Duodenal mucosa (tissue), 2 donors: Measurements from ENCODE around the gene POU3F1.

Experiments
- H3K27ac ChIP-seq: one replicate; pipeline ENCODE4 v1.7.0; 2013; ENCODE audit warnings: low read depth, low read length
- H3K27me3 ChIP-seq, 2 donors: one replicate each; pipeline ENCODE4 v1.7.0; 2013; ENCODE audit warnings: low read length in 2 of 2, control low read depth in 1 of 2; ENCODE audit not compliant: insufficient read depth in 2 of 2, control insufficient read depth in 1 of 2
- H3K36me3 ChIP-seq, 2 donors: one replicate each; pipeline ENCODE4 v1.7.0; 2013; ENCODE audit warnings: low read length in 2 of 2, control low read depth in 1 of 2; ENCODE audit not compliant: insufficient read depth in 2 of 2, control insufficient read depth in 1 of 2
- H3K4me1 ChIP-seq, 2 donors: one replicate each; pipeline ENCODE4 v1.7.0; 2013; ENCODE audit warnings: low read length in 2 of 2, control low read depth in 1 of 2; ENCODE audit not compliant: insufficient read depth in 2 of 2, control insufficient read depth in 1 of 2
- H3K4me3 ChIP-seq, 2 donors: one replicate each; pipeline ENCODE4 v1.7.0; 2013; ENCODE audit warnings: low read length in 2 of 2, low read depth in 1 of 2
- H3K9ac ChIP-seq, 2 donors: one replicate each; pipeline ENCODE4 v1.7.0; 2013; ENCODE audit warnings: low read length in 2 of 2, low read depth in 1 of 2
- H3K9me3 ChIP-seq, 2 donors: one replicate each; pipeline ENCODE4 v1.7.0; 2013; ENCODE audit warnings: low read length in 2 of 2, control low read depth in 1 of 2; ENCODE audit not compliant: control insufficient read depth in 1 of 2

POU3F1 gene

DNA sequence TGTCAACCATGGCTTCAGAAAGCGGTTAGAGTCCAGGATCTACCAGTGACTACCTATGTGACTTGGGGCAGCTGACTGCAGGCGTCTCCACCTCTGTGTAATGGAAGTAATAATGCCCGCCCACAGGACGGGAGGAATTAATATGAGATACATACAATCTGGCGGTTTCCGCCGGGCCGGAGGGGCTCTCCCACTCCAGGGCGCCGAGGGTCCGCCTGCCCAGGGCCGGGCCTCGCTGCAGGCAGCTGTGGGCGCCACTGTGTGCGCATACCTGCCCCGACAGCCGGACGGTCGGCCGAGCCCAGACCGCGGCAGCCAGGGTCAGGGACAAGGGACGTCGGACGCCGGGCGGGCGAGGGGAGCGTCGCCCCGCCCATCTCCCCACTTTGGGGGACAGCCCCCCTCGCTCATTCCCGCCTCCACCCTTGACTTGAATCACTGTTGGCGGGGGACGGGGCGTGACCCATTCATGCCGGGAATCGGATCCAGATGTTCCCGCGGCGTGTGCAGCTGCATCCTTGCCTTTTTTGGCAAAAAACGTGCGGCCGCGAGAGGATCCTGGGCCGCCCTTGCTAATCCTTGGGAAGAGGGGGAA, 50.7 kb downstream of the POU3F1 start:
- Histone ChIP-seq H3K9me3 (no peaks in the 10 kb centered on the region), H3K36me3 (peaks cover 5 to 10% of the 10 kb centered on the region in 2 donors), H3K27ac (peak overlapping the region; percentile 68), H3K4me3 (peak overlapping the region; percentile 61 to 64), H3K27me3 (no peaks in the 10 kb centered on the region), H3K9ac (peak overlapping the region; percentile 40 to 43), H3K4me1 (peaks cover 33 to 44% of the 10 kb centered on the region in 2 donors)

GRCh38 chr1:37994886-37995566, 51.6 kb downstream of the POU3F1 start:
- Histone ChIP-seq H3K9ac (peak overlapping the region in 1 of 2 donors; percentile 40), H3K4me1 (peaks cover 26 to 38% of the 10 kb centered on the region in 2 donors), H3K27ac (no peak overlapping the region)

More at GRCh38 chr1:37994886-37995566, 51.6 kb downstream of the POU3F1 start:
- Histone ChIP-seq H3K4me3 (peak overlapping the region; percentile 53 to 64), H3K9me3 (no peaks in the 10 kb centered on the region), H3K36me3 (peaks cover 5 to 10% of the 10 kb centered on the region in 2 donors), H3K27me3 (no peaks in the 10 kb centered on the region)
